WTC11 (cell line): ENCODE data around the gene TIAL1.

ENCODE experiments used
- CTCF ChIP-seq: fragments of 200-600 bp; IDR thresholded peaks from 2 replicates; pipeline ENCODE4 v1.8.0; 2022; ENCODE audit warnings: antibody characterized with exemption
- ZNF425 ChIP-seq: fragments of 250-450 bp; sonication (Bioruptor Pico); conservative IDR thresholded peaks from 2 replicates; pipeline ENCODE4 v1.9.0; 2021; ENCODE audit warnings: mild to moderate bottlenecking

GRCh38 chr10:119562097-119562496, 34.7 kb downstream of the TIAL1 start:
- TF ChIP-seq CTCF (no peak), ZNF425 (CRISPR knock-in tag) (no peak)
